ENCODE measurements around the gene ASB9. TPM values are rescaled to one million over a fixed set of nuclear protein-coding genes. Genes with fewer than 3 reads are reported as not detected.

ASB9 gene
- total RNA-seq, 4 donors from 2014 or later: 3.2 to 13.8 (median 7.6) TPM

DNA sequence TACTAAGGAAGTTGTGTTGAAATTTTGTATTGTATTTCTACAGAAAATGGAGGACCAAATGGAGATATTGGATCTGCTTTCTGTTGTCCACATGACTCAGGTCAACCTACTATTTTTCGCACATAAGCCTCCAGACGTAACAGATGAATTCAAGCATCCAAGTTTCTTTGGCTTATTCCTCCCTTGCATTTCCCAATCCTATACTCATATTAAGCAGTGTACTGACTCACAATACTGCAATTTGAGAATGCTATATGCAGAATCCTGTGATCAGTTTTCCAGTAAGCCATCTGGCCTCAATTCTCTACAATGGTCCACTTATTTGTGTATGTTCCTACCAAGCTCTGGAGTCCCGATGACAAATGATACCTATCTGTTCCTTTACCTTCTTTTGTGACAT is 75.7 kb downstream of the ASB9 start:
- no peaks in the 10 kb centered on the region for H3K9me3 ChIP-seq
- DNase-seq: no peak
- no peak overlapping the region for H3K4me3 ChIP-seq
- intact Hi-C loops (cut with DNase I; ENCODE audit: low total_unique reads): no loop called here
- H3K36me3 ChIP-seq: no peaks in the 10 kb centered on the region
- H3K27ac ChIP-seq: no peak overlapping the region
- no peaks in the 10 kb centered on the region for H3K4me1 ChIP-seq
- peaks cover 0 to 5% of the 10 kb centered on the region in 2 donors for H3K27me3 ChIP-seq
- TF ChIP-seq POLR2A (IDR thresholded peaks at IDR 0.05): no peak
- TF ChIP-seq, protein P1, sequence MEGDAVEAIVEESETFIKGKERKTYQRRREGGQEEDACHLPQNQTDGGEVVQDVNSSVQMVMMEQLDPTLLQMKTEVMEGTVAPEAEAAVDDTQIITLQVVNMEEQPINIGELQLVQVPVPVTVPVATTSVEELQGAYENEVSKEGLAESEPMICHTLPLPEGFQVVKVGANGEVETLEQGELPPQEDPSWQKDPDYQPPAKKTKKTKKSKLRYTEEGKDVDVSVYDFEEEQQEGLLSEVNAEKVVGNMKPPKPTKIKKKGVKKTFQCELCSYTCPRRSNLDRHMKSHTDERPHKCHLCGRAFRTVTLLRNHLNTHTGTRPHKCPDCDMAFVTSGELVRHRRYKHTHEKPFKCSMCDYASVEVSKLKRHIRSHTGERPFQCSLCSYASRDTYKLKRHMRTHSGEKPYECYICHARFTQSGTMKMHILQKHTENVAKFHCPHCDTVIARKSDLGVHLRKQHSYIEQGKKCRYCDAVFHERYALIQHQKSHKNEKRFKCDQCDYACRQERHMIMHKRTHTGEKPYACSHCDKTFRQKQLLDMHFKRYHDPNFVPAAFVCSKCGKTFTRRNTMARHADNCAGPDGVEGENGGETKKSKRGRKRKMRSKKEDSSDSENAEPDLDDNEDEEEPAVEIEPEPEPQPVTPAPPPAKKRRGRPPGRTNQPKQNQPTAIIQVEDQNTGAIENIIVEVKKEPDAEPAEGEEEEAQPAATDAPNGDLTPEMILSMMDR (IDR thresholded peaks at IDR 0.05): no peak

Other genes starting within 250 kb of the ASB9 start
- gene ASB11, start 45.6 kb upstream of the ASB9 start, total RNA-seq: under 1 TPM in 2 of 4 donors, not detected in 2; 0.30 to 0.88 TPM
- 10 to 100 TPM; 10.2 to 54.8 (median 13.8) TPM for gene PIGA, start 65.4 kb upstream of the ASB9 start, total RNA-seq
- 10 to 100 TPM in 1 of 4 donors, 1 to 10 TPM in 2, not detected in 1; 2.9 to 13.2 (median 6.2) TPM for gene VEGFD, start 114.3 kb upstream of the ASB9 start, total RNA-seq
- gene PIR, start 223.2 kb upstream of the ASB9 start, total RNA-seq: 10 to 100 TPM in 2 of 4 donors, 1 to 10 TPM in 2; 2.9 to 16.1 (median 12.3) TPM
- 1 to 10 TPM in 3 of 4 donors, under 1 TPM in 1; 0.88 to 4.7 (median 2.4) TPM for gene BMX, start 230.7 kb upstream of the ASB9 start, total RNA-seq